C4-2B (cell line): ENCODE measurements around the gene CNIH2.

Experiments used
- H3K27ac ChIP-seq: fragments of 450-650 bp; 2 replicates; pipeline ENCODE4 v1.5.1; 2017
- CTCF ChIP-seq: fragments of 450-650 bp; conservative IDR thresholded peaks from 2 replicates; pipeline ENCODE4 v1.5.1; 2017; ENCODE audit warnings: mild to moderate bottlenecking
- ZFX ChIP-seq: fragments of 450-650 bp; IDR thresholded peaks from 2 replicates; pipeline ENCODE4 v1.6.1; 2017

Gene CNIH2

GRCh38 chr11:66288671-66289547 lies 10.9 kb downstream of the CNIH2 start, which contains the start of gene YIF1A:
TSS of gene YIF1A (minus strand) at chr11:66289143. CDS start at chr11:66288985, 158 bp downstream.
- H3K27ac ChIP-seq: peak within 1 kb of the TSS; percentile 91
- peak; percentile 69; the same call in 1 of the 2 replicates for TF ChIP-seq ZFX
- no peak for TF ChIP-seq CTCF

GRCh38 chr11:66289548-66290329 lies 11.8 kb downstream of the CNIH2 start:
- TF ChIP-seq CTCF: no peak
- no peak for TF ChIP-seq ZFX
- peak overlapping the region; percentile 91 for H3K27ac ChIP-seq

- TF ChIP-seq ZFX (no peak), CTCF (no peak)
- peak overlapping the region; percentile 91 for H3K27ac ChIP-seq
These were observed 12.3 kb downstream of the CNIH2 start for GRCh38 chr11:66290330-66290621.

- TF ChIP-seq ZFX: no peak
- no peak for TF ChIP-seq CTCF
- no peak overlapping the region for H3K27ac ChIP-seq
These were observed 13.3 kb downstream of the CNIH2 start for GRCh38 chr11:66291303-66291705.

GRCh38 chr11:66291706-66292542 lies 13.9 kb downstream of the CNIH2 start, which contains the start of gene TMEM151A:
TSS of gene TMEM151A (plus strand) at chr11:66291894. CDS start at chr11:66292014, 120 bp downstream.
- H3K27ac ChIP-seq: no peak within 1 kb of the TSS
- no peak for TF ChIP-seq CTCF
- no peak for TF ChIP-seq ZFX

GRCh38 chr11:66292543-66293332 lies 14.8 kb downstream of the CNIH2 start:
- no peak overlapping the region for H3K27ac ChIP-seq
- TF ChIP-seq CTCF (no peak), ZFX (no peak)
